22Rv1 (cell line): ENCODE data around the gene BIRC6.

Experiments used
- H3K27ac ChIP-seq: fragments of 450-650 bp; 2 replicates; pipeline ENCODE4 v1.5.1; 2017
- ZFX ChIP-seq: fragments of 450-650 bp; IDR thresholded peaks from 2 replicates; pipeline ENCODE4 v1.6.1; 2017; ENCODE audit warnings: antibody characterized with exemption, borderline replicate concordance
- TF ChIP-seq, protein P1 (sequence below): fragments of 450-650 bp; IDR thresholded peaks from 2 replicates; pipeline ENCODE4 v1.5.1; 2017; ENCODE audit warnings: mild to moderate bottlenecking

The BIRC6 gene

DNA sequence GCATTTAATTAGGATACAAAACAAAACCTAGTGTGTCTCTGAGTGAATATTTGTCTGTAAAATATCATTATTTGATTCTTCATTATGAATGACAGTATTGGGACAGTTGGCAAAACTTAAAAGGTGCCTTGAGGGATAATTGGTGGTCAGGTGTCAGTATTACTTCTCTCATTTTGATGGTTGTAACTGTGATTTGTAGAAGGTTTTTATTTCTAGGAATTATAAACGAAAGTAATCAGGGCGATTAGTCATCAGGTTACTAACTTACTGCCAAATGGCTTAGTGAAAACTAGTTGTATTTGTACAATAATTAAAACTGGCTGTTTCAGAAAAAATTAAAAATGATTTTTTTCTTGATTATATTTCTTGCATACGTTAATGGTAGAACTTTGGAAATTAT, 117.6 kb downstream of the BIRC6 start:
- TF ChIP-seq, protein P1, sequence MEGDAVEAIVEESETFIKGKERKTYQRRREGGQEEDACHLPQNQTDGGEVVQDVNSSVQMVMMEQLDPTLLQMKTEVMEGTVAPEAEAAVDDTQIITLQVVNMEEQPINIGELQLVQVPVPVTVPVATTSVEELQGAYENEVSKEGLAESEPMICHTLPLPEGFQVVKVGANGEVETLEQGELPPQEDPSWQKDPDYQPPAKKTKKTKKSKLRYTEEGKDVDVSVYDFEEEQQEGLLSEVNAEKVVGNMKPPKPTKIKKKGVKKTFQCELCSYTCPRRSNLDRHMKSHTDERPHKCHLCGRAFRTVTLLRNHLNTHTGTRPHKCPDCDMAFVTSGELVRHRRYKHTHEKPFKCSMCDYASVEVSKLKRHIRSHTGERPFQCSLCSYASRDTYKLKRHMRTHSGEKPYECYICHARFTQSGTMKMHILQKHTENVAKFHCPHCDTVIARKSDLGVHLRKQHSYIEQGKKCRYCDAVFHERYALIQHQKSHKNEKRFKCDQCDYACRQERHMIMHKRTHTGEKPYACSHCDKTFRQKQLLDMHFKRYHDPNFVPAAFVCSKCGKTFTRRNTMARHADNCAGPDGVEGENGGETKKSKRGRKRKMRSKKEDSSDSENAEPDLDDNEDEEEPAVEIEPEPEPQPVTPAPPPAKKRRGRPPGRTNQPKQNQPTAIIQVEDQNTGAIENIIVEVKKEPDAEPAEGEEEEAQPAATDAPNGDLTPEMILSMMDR, result no peak
- TF ChIP-seq ZFX, result no peak
- no peak overlapping the region for H3K27ac ChIP-seq

DNA sequence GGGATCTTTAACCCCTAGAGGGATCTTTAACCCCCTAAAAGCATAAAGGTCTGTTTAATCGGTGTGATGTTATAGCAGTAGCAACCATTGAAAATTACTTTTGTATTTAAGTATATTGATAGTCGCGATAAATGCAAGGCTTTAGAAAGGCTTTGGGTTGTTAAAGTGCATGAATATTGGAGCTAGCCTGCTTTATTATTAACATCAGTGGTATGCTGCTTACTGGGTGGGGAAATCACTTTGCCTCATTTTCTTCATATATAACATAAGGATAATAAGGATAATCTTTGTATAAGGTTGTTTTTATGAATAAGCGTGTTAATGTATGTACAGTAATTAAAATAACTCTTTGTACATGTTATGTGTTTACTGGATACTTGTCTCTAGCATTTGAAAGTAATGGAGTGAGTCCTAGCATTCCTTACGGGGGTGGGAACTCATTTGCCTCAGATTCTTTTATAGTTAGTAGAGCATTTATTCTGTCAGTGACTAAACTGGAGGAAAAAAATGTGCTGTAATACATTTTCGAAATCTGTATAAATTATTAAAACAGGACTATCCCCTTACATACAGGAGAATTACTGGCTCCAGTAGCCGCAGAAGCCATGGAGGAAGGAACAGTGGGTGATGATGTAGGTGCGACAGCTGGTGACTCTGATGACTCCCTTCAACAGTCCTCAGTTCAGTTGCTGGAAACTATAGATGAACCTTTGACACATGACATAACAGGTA, 122.2 kb downstream of the BIRC6 start:
- TF ChIP-seq ZFX, result no peak
- H3K27ac ChIP-seq, result no peak overlapping the region

DNA sequence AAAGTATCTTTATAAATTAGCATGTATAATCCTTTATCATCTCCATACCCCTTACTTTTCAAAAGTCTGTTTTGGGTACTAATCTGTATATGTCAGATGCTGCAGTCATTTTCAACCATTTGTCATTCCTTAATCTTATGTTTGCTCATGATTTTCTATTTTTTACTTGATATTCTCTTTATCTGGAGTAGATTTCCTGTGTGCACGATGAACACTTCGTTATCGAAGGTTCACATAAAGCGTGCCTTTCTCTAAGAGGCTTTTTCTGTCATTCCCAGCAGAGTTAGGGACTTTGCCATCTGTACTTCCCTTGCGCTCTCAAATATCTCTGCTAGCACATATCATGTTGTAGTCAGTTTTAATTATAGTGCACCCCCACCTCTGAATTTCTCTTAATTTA, 123.2 kb downstream of the BIRC6 start:
- H3K27ac ChIP-seq, result no peak overlapping the region
- TF ChIP-seq, protein P1, result no peak
- TF ChIP-seq ZFX, result no peak

DNA sequence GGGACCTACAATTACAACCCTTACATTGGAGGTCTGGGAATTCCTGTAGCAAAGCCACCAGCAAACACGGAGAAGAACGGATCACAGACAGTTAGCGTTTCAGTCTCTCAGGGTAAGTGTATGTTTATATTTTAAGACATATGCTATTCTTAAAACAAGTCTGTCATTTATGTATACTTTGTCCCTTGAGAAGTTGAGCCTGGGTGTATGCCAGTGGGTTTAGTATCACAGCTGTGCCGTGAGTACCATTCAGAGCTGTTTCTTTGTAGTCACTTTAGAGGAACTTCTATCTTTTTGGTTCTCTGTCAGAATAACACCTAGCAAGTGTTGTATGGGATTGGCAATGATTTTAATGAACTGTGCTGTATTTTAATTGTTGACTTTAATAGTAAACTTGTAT, 125.6 kb downstream of the BIRC6 start:
- no peak for TF ChIP-seq ZFX
- TF ChIP-seq, protein P1, result no peak
- H3K27ac ChIP-seq, result no peak overlapping the region

DNA sequence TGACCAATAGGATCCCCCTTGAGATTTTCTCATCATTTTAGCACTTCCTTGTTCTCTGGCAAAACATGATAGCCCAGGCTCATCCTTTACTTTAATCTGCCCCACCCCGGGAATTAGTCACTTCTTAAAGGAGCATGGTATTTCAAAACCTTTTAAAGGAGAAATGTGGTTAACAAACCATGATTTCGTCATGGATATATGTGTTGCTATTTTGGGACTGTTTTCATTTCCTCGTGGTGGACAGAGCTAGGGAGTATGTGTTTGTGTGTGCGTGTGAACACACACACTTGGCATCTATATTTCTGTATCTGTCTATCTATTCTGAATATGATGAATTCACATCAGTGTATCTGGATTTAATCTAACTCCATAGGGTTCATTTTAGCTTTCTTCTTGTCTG, 128.1 kb downstream of the BIRC6 start:
- H3K27ac ChIP-seq, result no peak overlapping the region
- TF ChIP-seq, protein P1, result no peak
- TF ChIP-seq ZFX, result no peak

DNA sequence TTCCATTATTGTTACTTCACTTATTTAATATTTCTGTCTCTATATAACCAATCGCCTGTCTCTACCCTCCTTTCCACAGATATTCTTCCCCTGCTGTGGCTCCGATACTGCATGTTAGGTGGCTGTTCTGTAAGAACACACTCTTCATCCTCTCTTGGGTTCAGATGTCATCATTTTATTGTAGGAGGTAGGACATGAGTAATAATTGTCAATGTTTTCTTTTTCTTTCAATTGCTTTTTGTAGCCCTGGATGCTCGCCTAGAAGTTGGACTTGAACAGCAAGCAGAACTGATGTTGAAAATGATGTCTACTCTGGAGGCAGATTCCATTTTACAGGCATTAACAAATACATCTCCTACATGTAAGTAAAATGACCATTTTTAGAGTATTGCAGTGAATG, 128.6 kb downstream of the BIRC6 start:
- H3K27ac ChIP-seq, result no peak overlapping the region
- no peak for TF ChIP-seq ZFX
- TF ChIP-seq, protein P1, result no peak

DNA sequence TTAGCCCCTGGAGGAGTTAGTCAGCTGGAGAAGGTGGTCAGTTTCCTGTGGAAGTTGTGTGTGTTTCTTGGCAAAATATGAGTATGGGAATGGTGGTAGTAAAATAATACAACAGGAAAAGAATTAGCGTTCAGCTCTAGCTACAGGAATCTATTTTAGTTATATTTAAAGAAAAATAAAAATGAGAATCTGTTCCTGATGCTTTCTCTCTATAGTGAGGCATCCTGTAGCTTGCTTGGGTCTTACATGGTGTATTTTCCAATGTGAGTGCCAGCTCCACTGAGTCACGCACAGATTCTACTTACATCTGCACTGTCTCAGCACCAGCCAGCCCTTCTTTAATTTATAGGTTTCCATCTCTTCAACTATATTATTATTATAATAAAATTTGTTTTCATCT, 132.2 kb downstream of the BIRC6 start:
- no peak overlapping the region for H3K27ac ChIP-seq
- no peak for TF ChIP-seq ZFX
- TF ChIP-seq, protein P1, result no peak

DNA sequence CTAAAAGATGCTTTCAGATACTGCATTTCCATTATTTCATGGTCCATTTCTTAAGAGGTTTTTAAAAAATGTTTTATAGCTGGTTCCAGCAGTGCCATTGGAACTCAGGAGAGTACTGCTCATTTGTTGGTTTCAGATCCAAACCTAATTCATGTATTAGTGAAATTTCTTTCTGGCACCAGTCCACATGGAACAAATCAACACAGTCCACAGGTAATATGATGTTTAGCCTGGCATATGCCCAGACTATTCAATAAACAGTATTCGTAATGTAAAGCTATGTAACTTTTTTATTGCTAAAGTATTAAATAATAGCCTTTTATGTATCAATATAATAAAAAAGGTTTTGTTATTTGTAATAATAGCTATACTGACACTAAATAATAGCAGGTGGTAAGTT, 134.5 kb downstream of the BIRC6 start:
- TF ChIP-seq, protein P1, result no peak
- no peak for TF ChIP-seq ZFX
- H3K27ac ChIP-seq, result no peak overlapping the region
